ENCODE results near the gene POC5. TPM values are rescaled to one million over a fixed set of nuclear protein-coding genes. Genes with fewer than 3 reads are reported as not detected.
A peak's percentile ranks its signal among the peaks of the same experiment; 100 is the strongest.

The POC5 gene
- total and polyA plus RNA-seq, 12 donors = 2.6 to 5.5 (median 4.1) TPM

DNA sequence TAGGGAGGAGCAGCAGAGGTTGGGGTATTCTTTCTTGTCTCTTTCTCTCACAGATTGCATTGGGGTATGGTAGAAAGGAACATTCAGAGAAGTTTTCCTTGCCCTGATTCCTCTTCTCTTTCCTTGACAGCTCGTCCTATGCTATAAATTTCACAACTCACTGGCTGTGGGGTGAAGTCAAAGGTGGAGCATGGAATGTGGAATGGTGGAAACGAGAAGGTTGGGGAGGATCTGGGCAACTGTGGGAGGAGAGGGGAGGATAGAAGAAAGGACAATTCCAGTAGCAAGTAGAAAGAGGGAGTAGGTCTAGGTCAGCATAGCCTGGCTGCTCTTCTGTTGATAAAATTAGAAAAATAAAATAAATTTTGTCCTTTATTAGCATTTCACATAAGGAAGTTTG lies 39.0 kb upstream of the POC5 start:
- 39 to 58% methylated on average over 2 of the region's 2 CpGs for WGBS, 2 donors
- ATAC-seq = no peak

DNA sequence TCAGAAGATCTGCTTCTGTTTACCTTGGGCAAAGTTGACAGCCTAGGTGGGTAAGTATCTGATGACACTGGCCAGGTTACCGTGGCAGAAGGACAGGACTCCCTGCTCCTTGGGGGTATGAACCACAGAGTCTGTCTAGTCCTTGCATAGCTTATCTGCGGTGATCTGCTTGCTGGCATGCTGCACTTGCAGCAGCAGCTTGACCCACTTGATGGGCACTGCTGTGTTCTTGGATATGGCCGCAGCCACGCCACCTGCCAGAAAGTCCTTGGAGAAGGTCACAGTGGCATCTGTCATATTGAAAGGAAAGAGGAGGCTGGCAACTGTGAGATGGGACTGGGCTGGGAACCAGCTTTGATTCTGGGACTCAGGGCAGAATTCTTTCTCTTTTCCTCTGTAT lies 35.9 kb upstream of the POC5 start:
- TF ChIP-seq, protein P1, sequence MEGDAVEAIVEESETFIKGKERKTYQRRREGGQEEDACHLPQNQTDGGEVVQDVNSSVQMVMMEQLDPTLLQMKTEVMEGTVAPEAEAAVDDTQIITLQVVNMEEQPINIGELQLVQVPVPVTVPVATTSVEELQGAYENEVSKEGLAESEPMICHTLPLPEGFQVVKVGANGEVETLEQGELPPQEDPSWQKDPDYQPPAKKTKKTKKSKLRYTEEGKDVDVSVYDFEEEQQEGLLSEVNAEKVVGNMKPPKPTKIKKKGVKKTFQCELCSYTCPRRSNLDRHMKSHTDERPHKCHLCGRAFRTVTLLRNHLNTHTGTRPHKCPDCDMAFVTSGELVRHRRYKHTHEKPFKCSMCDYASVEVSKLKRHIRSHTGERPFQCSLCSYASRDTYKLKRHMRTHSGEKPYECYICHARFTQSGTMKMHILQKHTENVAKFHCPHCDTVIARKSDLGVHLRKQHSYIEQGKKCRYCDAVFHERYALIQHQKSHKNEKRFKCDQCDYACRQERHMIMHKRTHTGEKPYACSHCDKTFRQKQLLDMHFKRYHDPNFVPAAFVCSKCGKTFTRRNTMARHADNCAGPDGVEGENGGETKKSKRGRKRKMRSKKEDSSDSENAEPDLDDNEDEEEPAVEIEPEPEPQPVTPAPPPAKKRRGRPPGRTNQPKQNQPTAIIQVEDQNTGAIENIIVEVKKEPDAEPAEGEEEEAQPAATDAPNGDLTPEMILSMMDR (IDR thresholded peaks at IDR 0.05) = no peak
- ATAC-seq = no peak
- WGBS, 2 donors = 88 to 92% methylated on average over 4 of the region's 4 CpGs

More for the DNA sequence above, 39.0 kb upstream of the POC5 start:
- DNase-seq = no peak
- no peaks in the 10 kb centered on the region for H3K36me3 ChIP-seq
- intact Hi-C loops (cut with DNase I) = no loop called here
- no peak overlapping the region for H3K27ac ChIP-seq
- TF ChIP-seq, protein P1 (IDR thresholded peaks at IDR 0.05) = no peak
- H3K4me3 ChIP-seq = no peak overlapping the region
- H3K9me3 ChIP-seq = no peaks in the 10 kb centered on the region
- peaks cover 0 to 24% (median 4%) of the 10 kb centered on the region in 7 donors for H3K27me3 ChIP-seq
- no peaks in the 10 kb centered on the region for H3K4me1 ChIP-seq

DNA sequence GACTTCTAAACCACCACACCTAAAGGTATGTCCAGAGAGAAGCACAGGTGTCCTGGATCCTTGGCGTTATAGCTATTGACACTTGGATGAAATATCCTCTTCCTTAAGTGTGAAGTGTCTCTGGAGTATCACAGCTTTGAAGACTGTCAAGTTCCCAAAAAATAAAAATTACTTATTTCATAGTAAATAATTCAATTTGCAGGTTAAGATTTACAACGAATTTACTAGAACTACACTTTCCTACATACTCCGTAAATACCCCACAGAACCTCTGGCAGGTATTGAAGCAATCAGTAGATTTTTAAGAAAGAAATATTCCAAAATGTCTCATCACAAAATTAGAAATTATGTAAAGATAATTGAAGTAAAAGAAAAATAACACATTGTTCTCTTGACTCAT lies 27.1 kb upstream of the POC5 start:
- intact Hi-C loops (cut with DNase I) = loop anchor here in 1 of 10 donors (10.0 kb wide), 1 partner anchor 440 kb away; no protein-coding TSS in a partner anchor
- no peak overlapping the region for H3K27ac ChIP-seq
- WGBS, 2 donors = 90 to 93% methylated on average over 3 of the region's 3 CpGs
- ATAC-seq (no peak), DNase-seq (no peak)
- H3K4me1 ChIP-seq = no peaks in the 10 kb centered on the region
- TF ChIP-seq, protein P1 (IDR thresholded peaks at IDR 0.05) = no peak
- H3K36me3 ChIP-seq = no peaks in the 10 kb centered on the region
- peaks cover 0 to 4% (median 0%) of the 10 kb centered on the region in 7 donors for H3K27me3 ChIP-seq
- H3K4me3 ChIP-seq = no peak overlapping the region
- H3K9me3 ChIP-seq = no peaks in the 10 kb centered on the region

More for the DNA sequence above, 35.9 kb upstream of the POC5 start:
- no peaks in the 10 kb centered on the region for H3K36me3 ChIP-seq
- intact Hi-C loops (cut with DNase I) = no loop called here
- peaks cover 0 to 24% (median 4%) of the 10 kb centered on the region in 7 donors for H3K27me3 ChIP-seq
- H3K9me3 ChIP-seq = no peaks in the 10 kb centered on the region
- H3K4me1 ChIP-seq = no peaks in the 10 kb centered on the region
- no peak for DNase-seq
- no peak overlapping the region for H3K27ac ChIP-seq
- H3K4me3 ChIP-seq = no peak overlapping the region

DNA sequence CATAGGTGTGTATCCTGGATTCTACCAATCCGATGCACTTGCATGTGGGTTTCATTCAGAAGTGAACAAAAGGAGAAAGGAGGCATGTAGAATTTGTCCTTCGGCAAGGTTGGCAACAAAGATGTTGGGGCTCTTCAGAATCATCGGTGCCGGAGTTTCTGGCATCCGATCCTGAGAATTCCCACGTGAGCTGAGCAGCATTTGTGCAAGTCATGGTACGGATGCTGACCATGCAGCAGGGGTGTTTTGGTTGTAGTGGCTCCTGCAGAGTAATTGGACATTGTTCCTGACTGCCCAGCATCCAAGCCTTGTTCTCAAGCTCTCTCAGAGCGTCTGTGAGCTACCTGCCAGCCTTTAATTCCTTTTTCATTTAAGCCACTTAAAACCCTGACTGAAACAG lies 19.0 kb upstream of the POC5 start:
- intact Hi-C loops (cut with DNase I) = loop anchor here in 6 of 10 donors (5.0 to 10.0 kb wide), 5 partner anchors 439 to 521 kb away; no protein-coding TSS in a partner anchor
- Histone ChIP-seq H3K36me3 (no peaks in the 10 kb centered on the region), H3K4me3 (no peak overlapping the region), H3K27ac (no peak overlapping the region), H3K9me3 (peaks cover 0 to 11% (median 0%) of the 10 kb centered on the region in 11 donors), H3K4me1 (no peaks in the 10 kb centered on the region), H3K27me3 (peaks cover 0 to 15% (median 0%) of the 10 kb centered on the region in 7 donors)
- TF ChIP-seq, protein P1 (IDR thresholded peaks at IDR 0.05) = no peak
- ATAC-seq (peak in 1 of 8 donors; percentile 51), DNase-seq (no peak)
- WGBS, 2 donors = 64 to 79% methylated on average over 8 of the region's 8 CpGs

Measured in heart right ventricle (tissue), 16 donors.